Measurements from ENCODE around the gene CCDC174.

Gene CCDC174

DNA sequence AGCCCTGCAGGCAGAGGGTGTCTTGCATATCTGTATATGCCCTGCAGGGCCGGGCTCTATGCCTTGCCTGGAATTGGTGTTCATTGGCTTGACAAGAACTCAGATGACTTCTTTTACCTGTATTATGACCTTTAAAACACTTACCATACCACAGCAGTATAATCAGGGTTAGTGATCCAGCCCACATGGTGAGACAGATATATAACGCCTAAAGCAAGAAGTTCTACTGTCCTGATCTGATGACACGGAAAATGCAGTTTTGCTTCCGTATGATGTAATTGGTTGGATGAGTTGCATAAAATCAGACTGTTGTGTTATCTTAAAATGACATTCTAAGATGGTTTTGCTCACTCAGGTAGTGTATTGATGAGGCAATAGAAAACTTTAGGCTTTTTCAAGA is 9.4 kb downstream of the CCDC174 start:
- TF ChIP-seq ZFX (IDR thresholded peaks at IDR 0.05) (no peak), CTCF (conservative IDR thresholded peaks at IDR 0.05) (no peak)
- H3K27ac ChIP-seq: no peak overlapping the region

DNA sequence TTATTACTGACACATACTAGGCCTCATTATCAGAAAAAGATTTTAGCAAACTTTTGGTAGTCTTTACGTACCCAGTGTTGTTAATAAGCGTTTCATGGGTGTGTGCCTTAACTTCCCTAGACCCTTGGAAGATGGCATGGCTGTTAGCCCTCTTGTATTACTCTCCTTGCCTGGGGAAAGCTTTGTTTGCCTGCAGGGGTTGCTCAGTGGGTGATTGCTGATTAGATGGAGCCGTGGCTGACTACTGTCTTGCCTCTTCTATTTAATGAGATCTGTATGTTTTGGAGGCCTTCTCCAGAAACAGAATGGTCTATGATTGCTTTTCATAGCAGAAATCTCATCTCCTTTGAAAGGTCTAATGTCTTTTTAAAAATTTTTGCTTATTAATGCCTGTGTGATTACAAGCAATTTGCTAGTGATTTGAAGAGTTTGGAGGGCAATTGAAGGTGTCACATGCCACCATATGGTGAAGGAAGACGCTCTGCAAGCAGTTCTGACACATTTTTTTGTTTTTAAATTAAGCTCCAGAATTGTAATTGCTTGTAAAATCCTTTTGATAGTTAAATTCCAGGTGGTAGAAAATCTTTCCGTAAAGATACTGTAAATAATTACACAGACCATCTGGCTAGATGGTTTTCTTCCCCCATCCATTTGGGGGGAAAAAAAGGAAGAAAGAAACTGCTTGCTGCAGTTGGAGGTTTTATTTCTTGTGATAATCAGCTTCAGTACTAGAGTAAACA is 12.0 kb downstream of the CCDC174 start:
- H3K27ac ChIP-seq: no peak overlapping the region
- no peak for TF ChIP-seq ZFX (IDR thresholded peaks at IDR 0.05)
- no peak for TF ChIP-seq CTCF (conservative IDR thresholded peaks at IDR 0.05)

DNA sequence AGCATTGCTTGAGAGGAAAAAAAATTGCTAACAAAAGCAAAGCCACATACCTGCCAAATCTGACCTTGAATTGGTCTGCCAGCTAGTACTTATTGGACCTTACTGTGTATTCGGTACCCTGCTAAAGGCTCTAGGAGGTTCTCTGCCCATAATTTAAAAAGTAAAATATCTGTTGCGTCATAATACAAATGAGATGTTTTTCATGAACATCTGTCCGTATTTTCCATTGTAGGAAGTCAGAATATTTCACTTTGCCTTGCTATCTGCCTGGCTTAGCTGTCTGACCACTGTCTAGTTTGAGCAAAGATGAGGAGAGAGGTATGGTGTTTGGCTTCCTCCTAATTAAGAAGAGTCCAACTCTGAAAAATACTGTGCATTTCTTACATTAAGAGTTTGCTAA is 12.6 kb downstream of the CCDC174 start:
- TF ChIP-seq ZFX (IDR thresholded peaks at IDR 0.05): no peak
- no peak for TF ChIP-seq CTCF (conservative IDR thresholded peaks at IDR 0.05)

GRCh38 chr3:14672588-14672987 is 21.0 kb downstream of the CCDC174 start:
- no peak for TF ChIP-seq CTCF (conservative IDR thresholded peaks at IDR 0.05)
- no peak for TF ChIP-seq ZFX (IDR thresholded peaks at IDR 0.05)
- H3K27ac ChIP-seq: no peak overlapping the region

More for the DNA sequence above, 12.6 kb downstream of the CCDC174 start:
- H3K27ac ChIP-seq: no peak overlapping the region

DNA sequence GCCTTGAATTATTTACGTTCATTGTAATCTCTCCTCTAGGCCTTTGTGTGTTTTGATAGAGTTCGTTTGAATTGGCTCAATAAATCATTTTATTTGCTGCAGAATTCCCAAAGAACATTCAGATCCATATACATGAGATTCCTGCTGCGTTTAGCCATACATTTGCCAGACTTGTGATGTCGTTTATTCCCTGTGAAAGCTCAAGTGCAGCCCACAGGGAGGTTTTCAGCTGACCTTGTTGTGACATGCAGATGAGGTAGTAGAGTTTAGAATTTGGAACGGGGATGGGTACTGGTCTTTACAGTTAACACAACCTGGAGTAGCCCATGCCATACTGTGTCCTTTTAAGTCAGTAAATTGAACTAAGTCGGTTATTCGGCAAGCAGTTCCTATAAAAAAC is 23.3 kb downstream of the CCDC174 start, which contains the start of gene C3orf20:
Gene C3orf20 (plus strand): TSS at position 301 of the 400 bp plus-strand sequence. CDS start 7,573 bp downstream, outside the sequence.
- TF ChIP-seq ZFX (IDR thresholded peaks at IDR 0.05): no peak
- TF ChIP-seq CTCF (conservative IDR thresholded peaks at IDR 0.05): no peak
- no peak within 1 kb of the TSS for H3K27ac ChIP-seq

- TF ChIP-seq ZFX (IDR thresholded peaks at IDR 0.05): no peak
- TF ChIP-seq CTCF (conservative IDR thresholded peaks at IDR 0.05): no peak
- no peak overlapping the region for H3K27ac ChIP-seq
Observed at GRCh38 chr3:14676881-14677280, 25.3 kb downstream of the CCDC174 start.

DNA sequence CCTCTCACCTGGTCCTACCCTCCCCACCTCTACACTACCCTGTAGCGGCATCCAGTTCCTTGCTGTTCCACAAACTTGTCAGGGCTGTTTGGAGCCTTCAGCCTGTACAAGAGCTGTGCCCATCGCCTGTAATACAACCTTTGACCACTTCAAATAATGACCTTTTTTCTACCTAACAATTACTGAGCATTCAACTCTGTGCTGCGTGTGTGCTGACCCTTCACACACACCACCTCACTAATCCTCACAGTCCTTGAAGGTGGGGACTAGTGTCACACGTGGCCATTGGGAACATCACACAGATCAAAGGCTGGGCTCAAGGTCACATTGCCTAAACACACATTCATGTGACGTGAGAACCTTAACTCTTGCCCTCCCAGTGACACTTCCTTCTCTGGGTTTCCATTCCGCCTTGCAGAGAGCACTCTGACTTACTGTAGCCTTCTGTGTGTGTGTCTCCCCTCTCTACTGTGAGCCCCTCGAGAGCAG is 26.5 kb downstream of the CCDC174 start:
- no peak for TF ChIP-seq CTCF (conservative IDR thresholded peaks at IDR 0.05)
- no peak for TF ChIP-seq ZFX (IDR thresholded peaks at IDR 0.05)
- H3K27ac ChIP-seq: no peak overlapping the region

Measured in C4-2B (cell line).